Activated T-cell treated with anti-CD3 and anti-CD28 coated beads, Interleukin-2, amount 50 U/mL, for 4 hours (primary cell): Measurements from ENCODE around the gene CEP63. TPM values are rescaled to one million over a fixed set of nuclear protein-coding genes. Genes with fewer than 3 reads are reported as not detected.
"Not testable (repeated sequence)": the region's sequence is repeated elsewhere in the genome, so short reads cannot be mapped to it uniquely, and the experiment has no call there.

ENCODE experiments used
- ATAC-seq, 2 donors: fragments of 200-7000 bp; cut with Tn5 transposase; one replicate each; pipeline ENCODE4 v1.10.0; 2021
- DNase-seq: peaks from one replicate; pipeline ENCODE4 v3.0.0-alpha.2; 2020
- H3K27me3 Mint-ChIP-seq: one replicate; pipeline ENCODE4 v1.8.0; 2021; ENCODE audit warnings: low read depth, mixed read lengths
- H3K36me3 Mint-ChIP-seq: one replicate; pipeline ENCODE4 v1.8.0; 2022; ENCODE audit warnings: mixed read lengths; ENCODE audit not compliant: insufficient read depth
- H3K4me1 Mint-ChIP-seq: one replicate; pipeline ENCODE4 v1.8.0; 2021; ENCODE audit warnings: low read depth, mixed read lengths
- H3K4me3 Mint-ChIP-seq: one replicate; pipeline ENCODE4 v1.8.0; 2021; ENCODE audit warnings: mild to moderate bottlenecking, moderate library complexity, mixed read lengths
- H3K9me3 Mint-ChIP-seq: one replicate; pipeline ENCODE4 v1.8.0; 2021; ENCODE audit warnings: mixed read lengths
- total RNA-seq, 3 donors: library from RNA; stranded (reverse); gene quantifications; one replicate each; pipeline ENCODE4 v1.2.1, GENCODE V29; 2021

Gene CEP63
- total RNA-seq, 3 donors from 2014 or later = 15.6 to 18.3 (median 17.6) TPM

DNA sequence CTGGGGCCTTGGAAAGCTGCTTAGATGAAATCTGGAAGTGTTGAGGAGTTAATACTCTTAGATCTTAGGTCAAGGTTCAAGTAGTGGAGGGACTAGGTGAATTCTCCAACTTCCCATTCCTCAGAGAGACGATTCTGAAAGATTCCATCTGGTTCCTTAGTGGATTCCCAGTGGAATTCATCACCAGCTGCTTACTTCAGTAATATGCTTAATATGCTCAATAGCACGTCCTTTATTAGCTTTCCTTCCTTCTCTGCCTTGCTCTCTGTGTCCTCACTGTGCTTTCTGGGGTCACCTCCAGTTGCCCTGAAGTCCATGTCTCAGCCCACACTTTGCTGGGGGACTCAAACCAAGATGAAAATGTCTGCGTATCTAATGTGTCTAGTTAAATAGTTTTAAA, 31.0 kb downstream of the CEP63 start:
- no peak for ATAC-seq

DNA sequence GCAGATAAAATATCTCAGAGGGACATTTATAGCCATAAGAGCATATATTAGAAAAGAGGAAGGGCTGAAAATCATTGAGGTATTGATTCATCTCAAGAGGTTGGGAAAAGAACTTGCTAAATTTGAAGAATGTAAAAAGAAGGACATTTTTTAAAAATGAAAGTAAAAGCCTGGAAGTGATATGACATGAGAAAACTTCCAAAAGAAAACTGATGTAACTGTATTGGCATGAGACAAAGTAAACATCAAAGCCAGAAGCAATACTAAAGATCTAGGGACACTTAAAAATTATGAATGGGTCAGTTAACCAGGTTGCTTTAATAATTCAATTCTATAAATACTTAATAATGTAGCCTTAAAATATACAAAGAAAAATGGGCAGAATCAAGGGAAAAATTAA, 31.9 kb downstream of the CEP63 start:
- H3K27me3 Mint-ChIP-seq = no peaks in the 10 kb centered on the region

More for the DNA sequence above, 31.0 kb downstream of the CEP63 start:
- peaks cover 47% of the 10 kb centered on the region for H3K36me3 Mint-ChIP-seq
- H3K4me1 Mint-ChIP-seq = peaks cover 7% of the 10 kb centered on the region
- peaks cover 13% of the 10 kb centered on the region for H3K9me3 Mint-ChIP-seq
- no peaks in the 10 kb centered on the region for H3K27me3 Mint-ChIP-seq
- H3K4me3 Mint-ChIP-seq = no peak overlapping the region
- no peak for DNase-seq

DNA sequence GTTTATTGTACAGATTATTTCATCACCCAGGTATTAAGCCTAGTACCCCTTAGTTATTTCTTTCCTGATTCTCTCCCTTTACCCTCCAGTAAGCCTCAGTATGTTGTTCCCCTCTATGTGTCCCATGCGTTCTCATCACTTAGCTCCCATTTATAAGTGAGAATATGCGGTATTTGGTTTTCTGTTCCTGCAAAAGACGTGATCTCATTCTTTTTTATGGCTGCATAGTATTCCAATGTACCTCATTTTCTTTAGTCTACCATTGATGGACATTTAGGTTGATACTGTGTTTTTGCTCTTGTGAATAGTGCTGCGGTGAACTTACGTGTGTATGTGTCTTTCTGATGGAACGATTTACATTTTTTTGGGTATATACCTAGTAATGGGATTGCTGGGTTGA, 36.7 kb downstream of the CEP63 start:
- no peak for DNase-seq
- no peak for ATAC-seq
- peaks cover 58% of the 10 kb centered on the region for H3K9me3 Mint-ChIP-seq
- H3K4me1 Mint-ChIP-seq = peaks cover 2% of the 10 kb centered on the region
- H3K27me3 Mint-ChIP-seq = no peaks in the 10 kb centered on the region
- peaks cover 53% of the 10 kb centered on the region for H3K36me3 Mint-ChIP-seq
- H3K4me3 Mint-ChIP-seq = no peak overlapping the region

More for the DNA sequence above, 31.9 kb downstream of the CEP63 start:
- Mint-ChIP-seq H3K9me3 (peaks cover 22% of the 10 kb centered on the region), H3K4me1 (peaks cover 7% of the 10 kb centered on the region), H3K36me3 (peaks cover 50% of the 10 kb centered on the region), H3K4me3 (no peak overlapping the region)
- no peak for ATAC-seq
- no peak for DNase-seq

DNA sequence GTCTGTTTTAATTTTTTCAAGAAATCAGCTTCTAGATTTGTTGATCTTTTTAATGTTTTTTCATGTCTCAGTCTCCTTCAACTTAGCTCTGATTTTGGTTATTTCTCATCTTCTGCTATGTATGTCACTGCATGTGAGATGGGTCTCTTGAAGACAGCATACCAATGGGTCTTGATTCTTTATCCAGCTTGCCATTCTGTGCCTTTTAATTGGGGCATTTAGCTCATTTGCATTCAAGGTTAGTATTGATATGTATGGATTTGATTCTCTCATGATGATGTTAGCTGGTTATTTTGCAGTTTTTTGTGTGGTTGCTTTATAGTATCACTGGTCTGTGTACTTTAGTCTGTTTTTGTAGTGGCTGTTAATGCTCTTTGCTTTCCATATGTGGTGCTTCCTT, 39.4 kb downstream of the CEP63 start:
- Mint-ChIP-seq H3K36me3 (peaks cover 45% of the 10 kb centered on the region), H3K4me3 (no peak overlapping the region), H3K9me3 (peaks cover 52% of the 10 kb centered on the region), H3K4me1 (no peaks in the 10 kb centered on the region), H3K27me3 (no peaks in the 10 kb centered on the region)
- no peak for ATAC-seq
- no peak for DNase-seq

DNA sequence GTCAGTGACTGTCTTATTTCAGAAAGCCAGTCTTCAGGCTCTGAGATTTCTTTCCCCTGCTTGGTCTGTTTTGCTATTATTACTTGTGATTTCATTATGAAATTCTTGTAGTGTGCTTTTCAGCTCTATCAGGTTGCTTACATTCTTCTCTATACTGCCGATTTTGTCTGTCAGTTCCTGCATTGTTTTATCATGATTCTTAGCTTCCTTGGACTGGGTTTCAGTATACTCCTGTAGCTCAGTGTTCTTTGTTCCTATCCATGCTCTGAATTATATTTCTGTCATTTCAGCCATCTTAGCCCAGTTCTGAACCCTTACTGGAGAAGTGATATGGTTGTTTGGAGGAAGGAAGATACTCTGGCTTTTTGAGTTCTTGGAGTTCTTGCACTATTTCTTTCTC, 40.5 kb downstream of the CEP63 start:
- Mint-ChIP-seq H3K9me3 (peaks cover 48% of the 10 kb centered on the region), H3K27me3 (no peaks in the 10 kb centered on the region), H3K4me3 (no peak overlapping the region), H3K4me1 (no peaks in the 10 kb centered on the region), H3K36me3 (peaks cover 45% of the 10 kb centered on the region)
- DNase-seq (no peak), ATAC-seq (no peak)

DNA sequence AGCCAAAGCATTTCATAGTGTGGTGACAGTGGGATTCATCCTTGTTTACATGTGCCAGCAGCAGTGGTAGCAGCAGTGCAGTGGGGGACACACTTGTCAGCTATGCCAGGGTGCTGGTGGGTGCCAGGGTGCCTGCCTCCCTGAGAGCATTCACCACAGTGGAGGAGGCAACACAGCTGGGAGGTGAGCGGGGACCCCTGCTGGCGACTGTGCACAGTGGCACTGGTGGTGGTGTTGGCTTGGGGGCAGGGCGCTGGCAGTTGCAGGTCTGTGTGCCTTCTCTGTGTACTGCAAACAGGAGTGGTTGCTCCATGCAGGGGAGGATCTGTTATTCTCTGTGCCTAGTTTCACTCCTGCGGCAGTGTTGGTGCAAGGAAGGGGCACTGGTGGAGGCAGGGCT, 41.2 kb downstream of the CEP63 start:
- H3K27me3 Mint-ChIP-seq = no peaks in the 10 kb centered on the region
- DNase-seq (no peak), ATAC-seq (no peak)
- peaks cover 43% of the 10 kb centered on the region for H3K36me3 Mint-ChIP-seq
- H3K9me3 Mint-ChIP-seq = peaks cover 43% of the 10 kb centered on the region
- no peak overlapping the region for H3K4me3 Mint-ChIP-seq
- no peaks in the 10 kb centered on the region for H3K4me1 Mint-ChIP-seq

DNA sequence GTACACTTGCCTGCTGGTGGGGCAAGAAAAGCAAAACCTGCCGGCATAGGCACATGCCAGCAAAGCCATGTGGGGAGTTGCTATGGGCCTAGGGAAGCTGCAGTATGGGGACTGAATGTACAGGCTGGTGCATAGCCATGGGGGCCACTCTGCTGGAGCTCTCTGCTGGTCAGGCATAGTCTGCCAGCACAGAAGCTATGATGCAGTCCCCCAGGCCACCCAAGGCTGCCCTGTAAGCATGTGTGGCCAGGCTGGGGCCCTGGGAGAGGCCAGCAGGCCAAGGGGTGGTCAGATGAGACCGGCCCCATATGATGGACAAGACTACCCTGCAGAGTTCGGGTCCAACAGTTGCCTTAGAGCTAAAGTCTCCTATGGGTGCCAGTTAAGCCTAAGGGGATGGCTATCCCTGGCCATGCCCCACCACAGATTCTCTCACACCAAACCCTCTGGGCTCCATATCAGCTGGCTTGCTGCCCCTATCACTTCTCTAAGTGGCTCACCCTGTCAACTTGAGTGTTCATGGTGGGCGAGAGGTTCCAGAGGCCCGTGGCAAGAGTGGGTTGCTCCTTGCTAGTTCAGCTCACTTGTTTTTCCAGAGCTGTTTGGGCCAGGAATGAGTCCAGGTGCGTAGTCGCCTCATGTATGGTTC, 41.8 kb downstream of the CEP63 start:
- no peak overlapping the region for H3K4me3 Mint-ChIP-seq
- H3K36me3 Mint-ChIP-seq = peaks cover 39% of the 10 kb centered on the region
- DNase-seq (no peak), ATAC-seq (no peak)
- H3K9me3 Mint-ChIP-seq = peaks cover 37% of the 10 kb centered on the region
- no peaks in the 10 kb centered on the region for H3K27me3 Mint-ChIP-seq
- no peaks in the 10 kb centered on the region for H3K4me1 Mint-ChIP-seq

DNA sequence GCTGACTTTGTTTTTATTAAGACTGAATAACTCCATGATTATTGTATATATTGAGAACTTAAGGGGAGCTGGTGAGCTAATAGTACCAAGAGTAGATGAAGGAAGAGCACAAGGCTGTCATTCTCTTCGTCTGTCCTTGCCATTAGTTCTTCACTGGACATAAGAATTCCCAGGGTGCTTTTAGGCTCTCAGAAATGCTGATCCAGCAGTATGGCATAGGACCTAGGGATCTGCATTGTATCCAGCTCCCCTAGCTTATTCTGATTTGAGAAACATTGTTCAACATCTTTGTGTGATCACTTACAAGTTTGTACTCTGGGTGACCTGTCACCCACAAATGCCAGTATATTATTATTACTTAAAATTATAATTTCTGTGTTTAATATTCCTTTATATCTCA, 47.6 kb downstream of the CEP63 start:
- ATAC-seq (no peak), DNase-seq (no peak)
- H3K4me3 Mint-ChIP-seq = no peak overlapping the region
- H3K36me3 Mint-ChIP-seq = peaks cover 21% of the 10 kb centered on the region
- no peaks in the 10 kb centered on the region for H3K9me3 Mint-ChIP-seq
- no peaks in the 10 kb centered on the region for H3K27me3 Mint-ChIP-seq
- H3K4me1 Mint-ChIP-seq = no peaks in the 10 kb centered on the region

DNA sequence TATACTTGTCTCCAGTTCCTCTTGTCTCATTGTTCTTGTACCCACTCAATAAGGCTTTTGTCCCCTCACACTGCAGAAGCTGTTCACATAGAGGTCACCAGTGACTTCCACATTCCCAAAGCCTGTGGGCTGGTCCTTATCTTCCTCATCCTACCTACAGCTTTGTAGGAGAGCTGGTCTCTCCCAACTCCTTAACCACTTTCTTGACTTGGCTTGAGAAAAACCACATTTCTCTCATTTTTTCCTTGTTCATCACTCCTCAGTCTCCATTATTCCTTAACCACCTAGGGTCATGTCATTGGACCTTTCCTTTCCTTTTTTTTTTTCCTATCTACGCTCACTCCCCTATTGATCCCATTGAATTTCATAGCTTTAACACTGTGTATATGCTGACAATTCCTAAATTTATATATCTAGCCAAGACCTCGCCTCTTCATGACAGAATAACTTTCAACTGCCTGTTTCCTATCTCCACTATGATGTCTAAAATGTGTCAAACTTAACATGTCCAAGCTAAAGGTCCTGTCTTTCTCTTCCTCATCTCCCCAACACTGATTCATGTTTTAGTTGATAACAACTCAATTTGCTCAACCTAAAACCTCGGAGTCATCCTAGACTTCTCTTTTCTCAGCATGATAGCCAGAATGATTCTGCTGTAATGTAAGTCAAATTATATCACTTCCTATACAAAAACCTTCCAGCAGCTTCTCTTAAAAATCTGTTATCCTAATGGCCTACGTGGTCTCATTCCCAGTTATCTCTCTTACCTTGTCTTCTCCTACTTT, 49.5 kb downstream of the CEP63 start:
- no peaks in the 10 kb centered on the region for H3K27me3 Mint-ChIP-seq

DNA sequence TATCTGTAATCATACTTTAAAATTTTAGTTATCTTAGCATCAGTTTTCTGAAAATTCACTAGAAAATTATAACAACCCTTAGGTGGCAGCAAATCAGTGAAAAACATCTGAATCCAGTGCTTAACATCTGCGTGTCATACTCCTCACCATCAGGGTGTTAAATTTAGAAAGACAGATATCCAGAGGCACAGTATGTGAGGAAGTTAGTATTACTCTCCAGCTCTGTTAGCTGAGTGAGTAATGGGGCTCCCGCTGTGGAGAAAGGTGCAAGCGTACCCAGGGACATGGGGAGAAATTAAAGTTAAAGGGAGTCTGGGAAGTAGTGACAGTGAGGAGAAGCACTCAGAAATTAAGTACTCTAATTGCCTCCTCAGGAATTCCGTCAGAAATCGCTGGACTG, 50.9 kb downstream of the CEP63 start:
- no peak overlapping the region for H3K4me3 Mint-ChIP-seq
- peaks cover 27% of the 10 kb centered on the region for H3K36me3 Mint-ChIP-seq
- no peak for DNase-seq
- ATAC-seq = no peak
- no peaks in the 10 kb centered on the region for H3K27me3 Mint-ChIP-seq
- H3K9me3 Mint-ChIP-seq = no peaks in the 10 kb centered on the region
- no peaks in the 10 kb centered on the region for H3K4me1 Mint-ChIP-seq

More for the DNA sequence above, 49.5 kb downstream of the CEP63 start:
- no peak for ATAC-seq
- Mint-ChIP-seq H3K4me1 (no peaks in the 10 kb centered on the region), H3K36me3 (peaks cover 25% of the 10 kb centered on the region), H3K4me3 (no peak overlapping the region), H3K9me3 (no peaks in the 10 kb centered on the region)
- no peak for DNase-seq

DNA sequence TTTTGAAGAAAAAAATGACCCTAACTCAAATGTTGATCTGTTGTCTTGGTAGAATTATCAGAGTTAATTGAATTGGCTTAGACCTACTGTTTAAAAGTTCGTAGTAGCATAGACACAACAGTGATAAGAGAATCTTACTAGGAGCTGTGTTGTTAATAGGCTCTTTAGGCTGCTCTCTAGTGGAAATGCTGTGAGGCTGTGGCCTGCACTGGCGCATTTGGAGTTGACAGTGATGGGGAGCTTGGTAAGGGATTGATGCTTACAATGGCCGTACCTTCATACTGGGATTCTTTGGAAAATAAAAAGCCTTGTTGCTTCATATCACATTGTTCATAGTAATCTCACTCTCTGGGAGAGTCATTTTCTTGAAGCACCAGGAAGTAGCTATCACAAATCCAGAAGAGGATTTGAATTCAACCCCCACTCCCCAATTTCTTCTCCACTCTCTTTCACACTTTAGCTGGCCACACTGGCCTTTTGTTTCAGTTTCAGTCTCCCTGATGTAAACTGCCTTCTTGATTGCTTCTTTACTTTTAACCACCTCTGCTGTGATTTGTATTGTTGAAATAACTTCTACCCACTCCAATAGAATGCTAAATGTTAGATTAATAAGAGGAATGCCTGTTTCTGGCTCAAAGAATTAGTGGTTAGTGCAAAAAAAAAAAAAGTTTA, 56.6 kb downstream of the CEP63 start:
- Mint-ChIP-seq H3K9me3 (no peaks in the 10 kb centered on the region), H3K4me3 (no peak overlapping the region), H3K4me1 (no peaks in the 10 kb centered on the region), H3K27me3 (no peaks in the 10 kb centered on the region), H3K36me3 (peaks cover 25% of the 10 kb centered on the region)
- no peak for DNase-seq
- no peak for ATAC-seq

DNA sequence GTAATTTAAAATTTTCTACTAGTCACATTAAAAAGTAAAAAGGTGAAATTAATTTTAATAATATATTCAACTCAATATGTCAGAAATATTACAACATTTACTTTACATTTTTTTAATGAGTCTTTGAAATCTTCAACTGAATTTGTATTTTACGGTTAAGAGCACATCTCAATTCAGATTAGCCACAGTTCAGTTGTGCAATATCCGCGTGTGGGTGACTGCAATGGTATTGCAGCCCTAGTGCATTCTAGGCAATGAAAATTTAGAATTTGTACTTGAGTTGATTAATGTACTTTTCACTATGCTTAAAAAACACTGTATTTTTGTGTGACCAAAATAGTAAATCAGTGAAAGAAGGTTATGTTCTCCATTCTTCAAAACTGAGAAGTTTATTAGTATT, 57.3 kb downstream of the CEP63 start:
- H3K9me3 Mint-ChIP-seq = no peaks in the 10 kb centered on the region

DNA sequence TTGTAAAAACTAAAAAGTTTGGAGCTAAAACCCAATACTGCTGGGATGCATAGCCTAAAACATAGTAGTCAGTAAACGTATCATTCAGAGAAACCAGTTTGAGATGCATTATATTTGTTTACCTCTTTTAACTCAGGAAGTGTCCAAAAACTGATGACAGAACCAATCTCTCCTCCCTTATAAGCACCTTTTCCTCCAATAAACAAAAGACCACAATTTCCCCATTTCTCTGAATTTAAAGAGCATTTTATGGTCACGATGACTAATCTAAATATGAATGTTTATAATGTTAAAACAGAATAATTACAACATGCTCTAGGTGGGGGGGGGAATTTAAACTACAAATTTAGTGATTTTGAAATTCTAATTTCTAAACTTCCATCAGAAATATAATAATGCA, 58.5 kb downstream of the CEP63 start:
- Mint-ChIP-seq H3K4me3 (no peak overlapping the region), H3K36me3 (peaks cover 27% of the 10 kb centered on the region), H3K4me1 (no peaks in the 10 kb centered on the region), H3K9me3 (no peaks in the 10 kb centered on the region), H3K27me3 (no peaks in the 10 kb centered on the region)
- DNase-seq = no peak
- ATAC-seq = no peak

More for the DNA sequence above, 57.3 kb downstream of the CEP63 start:
- no peaks in the 10 kb centered on the region for H3K27me3 Mint-ChIP-seq
- H3K4me1 Mint-ChIP-seq = no peaks in the 10 kb centered on the region
- ATAC-seq = no peak
- H3K36me3 Mint-ChIP-seq = peaks cover 24% of the 10 kb centered on the region
- DNase-seq = no peak
- H3K4me3 Mint-ChIP-seq = no peak overlapping the region

DNA sequence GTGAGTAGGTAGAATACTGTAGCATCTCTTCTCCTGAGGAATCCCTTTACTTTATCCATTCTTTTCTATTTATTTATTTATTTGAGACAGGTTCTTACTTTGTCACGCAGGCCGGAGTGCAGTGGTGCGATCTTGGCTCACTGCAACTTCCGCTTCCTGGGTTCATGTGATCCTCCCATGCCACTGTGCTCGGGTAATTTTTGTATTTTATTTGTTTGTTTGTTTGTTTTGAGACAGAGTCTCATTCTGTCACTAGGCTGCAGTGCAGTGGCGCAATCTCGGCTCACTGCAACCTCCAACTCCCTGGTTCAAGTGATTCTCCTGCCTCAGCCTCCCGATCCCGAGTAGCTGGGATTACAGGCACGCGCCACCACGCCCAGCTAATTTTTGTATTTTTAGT, 58.9 kb downstream of the CEP63 start:
- not testable (repeated sequence) for H3K9me3 Mint-ChIP-seq, DNase-seq, H3K27me3 Mint-ChIP-seq, H3K4me1 Mint-ChIP-seq, ATAC-seq, H3K4me3 Mint-ChIP-seq
- H3K36me3 Mint-ChIP-seq = peaks cover 32% of the 10 kb centered on the region

DNA sequence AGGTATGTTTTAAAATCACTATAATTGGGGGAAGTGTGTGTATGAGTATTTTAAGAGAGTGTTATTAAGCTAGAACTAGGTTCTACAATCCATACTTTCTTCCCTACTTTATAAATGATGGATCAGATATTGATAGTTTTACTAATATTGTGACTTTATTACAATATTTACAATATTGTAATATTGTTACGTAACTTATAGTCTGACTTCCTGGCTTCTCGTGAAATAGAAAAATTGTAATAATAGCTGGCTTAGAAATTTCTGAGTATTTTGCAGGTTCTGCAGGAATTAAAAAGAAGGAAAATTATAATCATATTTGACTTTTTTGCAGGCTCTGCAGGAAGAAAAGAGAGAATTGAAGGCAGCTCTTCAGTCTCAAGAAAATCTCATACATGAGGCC, 60.0 kb downstream of the CEP63 start:
- ATAC-seq = no peak
- no peaks in the 10 kb centered on the region for H3K27me3 Mint-ChIP-seq
- H3K9me3 Mint-ChIP-seq = no peaks in the 10 kb centered on the region

More for the DNA sequence above, 60.0 kb downstream of the CEP63 start:
- Mint-ChIP-seq H3K4me1 (no peaks in the 10 kb centered on the region), H3K36me3 (peaks cover 41% of the 10 kb centered on the region), H3K4me3 (no peak overlapping the region)
- DNase-seq = no peak
